ENCODE data around the gene COP1.
"Not testable (repeated sequence)": the region's sequence is repeated elsewhere in the genome, so short reads cannot be mapped to it uniquely, and the experiment has no call there.

The COP1 gene

DNA sequence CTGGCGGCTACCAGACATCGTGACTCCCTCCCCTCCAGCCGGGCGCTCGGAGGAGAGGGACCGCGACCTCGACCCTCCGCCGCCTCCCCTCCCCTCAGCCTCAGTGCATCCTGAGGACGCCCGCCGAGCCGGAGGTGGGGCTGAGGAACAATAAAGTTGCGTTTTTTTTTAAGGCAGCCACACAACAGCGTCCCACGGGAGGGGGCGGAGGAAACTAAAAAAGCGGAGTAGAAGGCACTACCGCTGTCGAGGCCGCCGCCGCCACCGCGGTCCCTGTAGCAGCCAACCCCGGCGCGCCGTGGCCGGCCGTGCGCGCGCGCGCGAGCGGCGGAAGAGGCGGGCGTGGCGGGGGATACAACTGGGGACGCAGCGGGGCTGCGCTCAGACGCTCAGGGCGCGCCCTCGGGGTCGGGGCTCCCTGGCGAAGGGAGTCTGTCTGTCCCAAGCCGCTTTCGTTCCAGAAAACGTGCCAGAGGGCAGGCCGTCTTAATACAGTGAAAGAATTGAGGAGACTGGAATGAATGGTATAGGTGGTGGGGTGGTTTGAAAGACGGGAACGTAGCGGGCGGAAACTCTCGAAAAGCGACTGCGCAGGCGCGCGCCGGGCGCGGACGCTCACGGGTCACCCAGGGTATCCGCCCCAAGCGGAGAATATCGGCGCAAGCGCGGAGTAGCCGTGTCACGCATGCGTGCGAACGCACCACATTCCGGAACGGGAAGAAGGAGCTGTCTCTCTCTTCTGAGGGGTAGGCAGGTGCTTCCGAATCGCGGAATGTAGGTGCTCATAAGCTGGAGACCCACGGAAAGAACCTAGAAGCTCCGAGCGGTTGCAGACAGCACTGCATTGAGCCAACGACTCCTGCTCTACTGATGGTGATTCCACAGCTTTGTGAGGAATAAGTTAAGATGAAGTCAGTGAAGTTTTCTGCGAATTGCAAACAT, at the start of gene COP1:
Gene COP1, minus strand, starts transcription at position 326 of the 942 bp plus-strand sequence. Its CDS starts 308 bp downstream, at position 18.
- peak; percentile 84 to 93 (median 89) for DNase-seq (ENCODE audit: low read depth in 2 of 3, low spot score in 2 of 3)

DNA sequence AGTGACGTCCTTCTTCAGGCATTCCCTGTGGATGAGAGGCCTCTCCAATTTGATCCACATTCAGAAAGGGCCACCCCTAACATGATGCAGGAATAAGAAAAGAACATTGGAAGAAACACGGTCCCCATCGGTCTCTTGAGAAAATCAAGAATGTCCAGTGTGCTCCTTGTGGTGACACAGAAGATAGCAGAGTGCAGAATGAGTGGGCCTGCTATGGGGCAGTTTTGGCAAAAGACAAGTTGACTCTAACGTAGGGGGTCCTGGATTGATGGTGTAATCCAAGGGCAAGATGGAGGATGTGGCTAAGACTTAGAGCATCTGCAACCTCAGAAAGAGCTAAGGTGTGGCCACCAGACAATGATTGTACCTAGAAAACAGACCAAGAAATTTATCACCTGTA, 45.1 kb upstream of the COP1 start:
- no peak for DNase-seq (ENCODE audit: low read depth in 2 of 3, low spot score in 2 of 3)

DNA sequence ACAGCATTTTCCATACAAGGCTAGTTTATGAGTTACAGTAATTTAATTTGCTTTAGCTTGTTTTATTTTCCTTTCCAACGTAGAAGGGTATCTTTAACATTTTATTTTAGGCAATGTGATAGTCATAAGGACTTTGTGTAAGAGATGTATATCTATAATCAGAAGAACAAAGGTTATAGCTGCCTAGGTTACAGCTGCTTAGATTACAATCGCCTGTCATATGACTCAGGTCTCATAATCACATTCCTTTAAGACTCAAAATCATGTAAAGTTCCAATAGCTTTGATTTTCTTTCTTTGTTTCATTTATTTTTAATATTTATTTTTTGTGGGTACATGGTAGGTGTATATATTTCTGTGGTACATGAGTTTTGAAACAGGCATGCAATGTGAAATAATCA, 37.8 kb upstream of the COP1 start:
- no peak for DNase-seq (ENCODE audit: low read depth in 2 of 3, low spot score in 2 of 3)

DNA sequence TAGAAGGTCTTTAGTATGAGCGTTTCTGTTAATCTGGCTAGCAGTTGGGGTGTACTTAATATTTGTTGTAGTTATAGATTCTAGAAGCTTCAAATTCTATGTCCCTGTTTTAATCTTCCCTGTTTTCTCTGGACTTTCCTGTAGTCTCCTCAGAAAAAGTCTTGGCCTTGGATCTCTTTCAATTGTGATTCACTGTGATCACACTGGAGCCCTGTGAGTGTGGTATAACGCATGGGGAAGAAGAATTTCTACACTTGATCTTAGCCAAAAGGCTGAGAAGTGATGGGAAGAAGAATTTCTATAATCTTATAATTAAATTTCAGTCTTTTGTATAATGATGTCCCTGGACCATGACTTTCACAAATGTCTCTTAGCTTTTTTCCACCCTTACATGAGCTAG, 36.7 kb upstream of the COP1 start:
- no peak for DNase-seq (ENCODE audit: low read depth in 2 of 3, low spot score in 2 of 3)

DNA sequence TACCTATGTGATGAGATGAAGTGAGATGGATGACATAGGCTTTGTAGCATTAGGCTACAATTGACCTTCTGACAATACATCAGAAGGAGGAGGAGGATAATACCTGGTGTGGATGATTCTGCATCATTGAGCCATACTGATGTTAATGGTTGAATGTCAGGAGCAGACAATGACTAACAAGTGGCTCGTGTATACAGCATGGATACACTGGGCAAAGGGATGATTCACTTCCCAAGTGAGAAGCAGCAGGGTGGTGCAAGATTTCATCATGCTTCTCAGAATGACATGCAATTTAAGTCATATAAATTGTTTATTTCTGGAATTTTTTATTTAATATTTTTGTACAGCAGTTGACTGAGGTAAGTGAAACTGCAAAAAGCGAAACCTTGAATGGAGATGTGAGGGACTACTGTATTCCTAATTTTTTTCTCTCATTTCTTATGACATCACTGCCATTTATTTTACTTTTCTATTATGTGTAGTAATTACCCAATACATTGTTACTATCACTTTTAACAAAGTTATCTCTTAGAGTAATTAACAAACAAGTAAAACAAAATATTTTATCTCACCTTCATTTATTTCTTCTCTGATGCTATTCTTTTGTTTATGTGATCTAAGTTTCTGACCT, 34.4 kb upstream of the COP1 start:
- DNase-seq (ENCODE audit: low read depth in 2 of 3, low spot score in 2 of 3): no peak

DNA sequence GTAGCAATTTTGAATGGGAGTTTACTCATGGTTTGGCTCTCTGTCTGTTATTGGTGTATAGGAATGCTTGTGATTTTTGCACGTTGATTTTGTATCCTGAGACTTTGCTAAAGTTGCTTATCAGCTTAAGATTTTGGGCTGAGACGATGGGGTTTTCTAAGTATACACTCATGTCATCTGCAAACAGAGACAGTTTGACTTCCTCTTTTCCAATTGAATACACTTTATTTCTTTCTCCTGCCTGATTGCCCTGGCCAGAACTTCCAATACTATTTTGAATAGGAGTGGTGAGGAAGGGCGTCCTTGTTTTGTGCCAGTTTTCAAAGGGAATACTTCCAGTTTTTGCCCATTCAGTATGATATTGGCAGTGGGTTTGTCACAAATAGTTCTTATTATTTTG, 26.6 kb upstream of the COP1 start:
- not testable (repeated sequence) for DNase-seq (ENCODE audit: low read depth in 2 of 3, low spot score in 2 of 3)

DNA sequence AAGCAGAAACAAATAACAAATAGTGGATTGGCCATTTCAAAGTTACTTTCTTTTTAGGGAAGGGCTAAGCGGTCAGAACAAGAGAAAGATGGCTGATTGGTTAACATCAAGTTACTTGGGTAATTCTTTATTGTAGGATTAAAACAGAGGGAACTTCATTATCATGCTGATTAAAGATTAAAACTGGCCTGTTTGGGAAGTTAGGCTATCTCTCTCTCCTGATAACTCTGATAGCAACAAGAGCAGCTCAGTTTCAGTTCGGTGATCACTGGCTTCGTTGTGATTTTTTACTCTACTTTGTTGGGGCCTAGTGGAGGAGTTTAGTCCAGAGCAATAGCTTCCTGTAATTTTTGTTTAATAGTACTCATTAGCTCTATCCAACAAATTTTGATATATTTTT, 20.5 kb upstream of the COP1 start:
- DNase-seq (ENCODE audit: low read depth in 2 of 3, low spot score in 2 of 3): no peak

DNA sequence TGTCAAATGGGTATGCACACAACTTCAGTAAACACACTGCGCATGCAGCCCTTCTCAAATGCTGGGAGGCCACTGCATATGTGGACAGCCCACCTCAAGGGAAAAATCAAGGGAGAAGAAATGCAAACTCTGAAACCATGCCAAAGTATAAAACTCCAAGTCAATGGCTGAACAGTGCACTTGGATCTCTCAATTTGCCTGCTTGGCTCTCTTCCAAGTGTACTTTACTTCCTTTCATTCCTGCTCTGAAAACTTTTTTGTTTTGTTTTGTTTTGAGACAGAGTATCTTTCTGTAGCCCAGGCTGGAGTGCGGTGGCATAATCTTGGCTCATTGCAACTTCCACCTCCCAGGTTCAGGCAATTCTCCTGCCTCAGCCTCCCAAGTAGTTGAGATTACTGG, 18.8 kb upstream of the COP1 start:
- no peak for DNase-seq (ENCODE audit: low read depth in 2 of 3, low spot score in 2 of 3)

DNA sequence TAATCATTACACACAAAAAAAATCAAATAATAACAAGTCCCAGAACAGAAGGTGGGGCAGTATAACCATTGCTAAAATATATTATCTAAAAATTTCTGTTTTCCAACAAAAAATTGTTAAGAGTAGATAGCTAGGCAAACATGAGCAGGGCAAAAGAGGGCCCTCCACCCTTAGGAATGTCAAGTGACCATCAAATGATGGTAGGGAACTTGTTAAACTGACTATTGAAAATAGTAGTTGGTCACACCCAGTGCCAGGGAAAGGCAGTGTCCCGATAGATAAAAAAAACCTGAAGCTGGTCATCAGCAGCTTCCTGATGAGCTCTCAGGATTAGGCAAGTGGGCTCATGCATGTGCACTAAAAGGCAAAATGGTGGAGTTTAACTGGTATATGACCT, 18.4 kb upstream of the COP1 start:
- DNase-seq (ENCODE audit: low read depth in 2 of 3, low spot score in 2 of 3): no peak

DNA sequence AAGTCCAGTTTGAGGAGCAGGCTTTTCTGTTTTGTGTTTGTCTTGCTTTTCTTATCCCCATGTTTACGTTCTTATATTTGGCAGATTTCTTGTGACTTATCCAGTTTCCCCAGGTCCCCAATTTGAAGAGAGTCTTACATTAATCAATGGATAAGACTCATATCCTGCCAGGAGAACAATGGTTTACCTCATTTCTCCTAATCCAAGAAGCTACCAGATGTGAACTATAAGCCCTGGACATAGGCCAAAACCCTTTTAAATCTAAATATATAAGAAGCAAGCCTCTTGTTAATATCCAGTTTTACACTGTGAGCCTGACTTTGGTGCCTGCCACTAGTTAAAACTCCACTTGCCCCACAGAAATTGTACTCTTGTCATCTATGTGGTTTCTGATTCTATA, 15.1 kb upstream of the COP1 start:
- DNase-seq (ENCODE audit: low read depth in 2 of 3, low spot score in 2 of 3): no peak

DNA sequence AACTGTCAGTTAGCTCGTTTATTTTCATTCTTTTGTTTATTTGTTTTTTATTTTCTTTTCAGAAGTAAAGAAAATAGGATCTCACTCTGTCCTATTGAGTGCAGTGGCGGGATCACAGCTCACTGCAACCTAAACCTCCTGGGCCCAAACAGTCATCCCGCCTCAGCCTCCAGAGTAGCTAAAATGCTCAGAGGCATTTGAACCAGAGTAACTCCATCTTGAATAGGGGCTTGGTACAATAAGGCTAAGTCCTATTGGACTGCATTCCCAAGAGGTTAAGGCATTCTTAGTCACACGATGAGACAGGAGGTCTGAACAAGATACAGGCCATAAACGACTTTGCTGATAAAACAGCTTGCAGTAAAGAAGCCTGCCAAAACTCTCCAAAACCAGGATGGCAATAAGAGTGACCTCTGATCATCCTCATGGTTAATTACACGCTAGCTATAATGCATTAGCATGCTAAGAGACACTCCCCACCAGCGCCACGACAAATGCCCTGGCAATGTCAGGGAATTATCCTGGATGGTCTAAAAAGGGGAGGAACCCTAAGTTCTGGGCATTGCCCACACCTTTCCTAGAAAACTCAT, 13.1 kb upstream of the COP1 start:
- DNase-seq (ENCODE audit: low read depth in 2 of 3, low spot score in 2 of 3): no peak

DNA sequence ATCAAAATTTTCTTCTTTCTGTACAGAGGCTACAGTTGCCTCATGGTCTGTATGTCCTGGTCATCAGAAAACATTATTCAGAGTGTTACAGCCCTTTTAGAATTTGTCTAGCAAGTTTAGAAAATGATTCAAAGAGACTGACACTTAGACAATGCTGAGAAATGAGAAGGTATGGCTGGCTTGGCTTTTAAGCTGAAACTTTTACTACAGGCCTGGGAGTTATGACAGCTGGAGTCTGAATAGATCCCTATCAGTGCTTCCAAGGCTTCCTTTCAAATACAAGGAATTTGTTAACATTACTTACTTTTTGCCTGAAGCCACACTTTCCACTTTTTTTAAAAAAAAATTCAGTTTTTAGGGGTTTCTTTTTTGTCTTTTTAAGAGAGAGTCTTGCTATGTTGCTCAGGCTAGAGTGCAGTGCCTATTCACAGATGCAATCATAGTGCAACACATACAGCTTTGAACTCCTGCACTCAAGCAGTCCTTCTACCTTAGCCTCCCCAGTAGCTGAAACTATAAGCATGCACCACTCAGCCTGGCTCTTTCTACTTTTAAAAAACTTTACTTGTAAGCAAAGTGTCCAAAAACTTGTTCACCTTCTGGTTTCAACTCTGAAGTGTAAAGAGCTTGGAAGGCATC, 10.5 kb upstream of the COP1 start:
- no peak for DNase-seq (ENCODE audit: low read depth in 2 of 3, low spot score in 2 of 3)

DNA sequence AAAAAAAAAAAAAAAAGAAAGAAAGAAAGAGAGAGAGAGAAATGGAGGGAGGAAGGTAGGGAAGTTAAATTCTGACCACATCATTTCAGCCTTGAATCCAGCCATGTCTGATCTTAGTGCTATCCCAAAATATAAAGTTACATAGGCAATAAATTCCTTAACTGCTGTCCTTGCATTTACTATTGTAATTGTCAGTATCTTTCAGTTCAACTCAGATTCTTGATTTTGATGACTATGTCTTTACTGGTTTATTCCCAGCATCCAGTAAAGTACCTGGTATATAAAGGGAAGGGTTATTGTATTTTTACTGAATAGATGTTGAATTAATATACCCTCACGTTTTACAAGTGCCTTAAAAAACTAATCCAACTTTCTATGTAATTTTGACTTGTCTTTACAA, 8.9 kb upstream of the COP1 start:
- DNase-seq (ENCODE audit: low read depth in 2 of 3, low spot score in 2 of 3): no peak

DNA sequence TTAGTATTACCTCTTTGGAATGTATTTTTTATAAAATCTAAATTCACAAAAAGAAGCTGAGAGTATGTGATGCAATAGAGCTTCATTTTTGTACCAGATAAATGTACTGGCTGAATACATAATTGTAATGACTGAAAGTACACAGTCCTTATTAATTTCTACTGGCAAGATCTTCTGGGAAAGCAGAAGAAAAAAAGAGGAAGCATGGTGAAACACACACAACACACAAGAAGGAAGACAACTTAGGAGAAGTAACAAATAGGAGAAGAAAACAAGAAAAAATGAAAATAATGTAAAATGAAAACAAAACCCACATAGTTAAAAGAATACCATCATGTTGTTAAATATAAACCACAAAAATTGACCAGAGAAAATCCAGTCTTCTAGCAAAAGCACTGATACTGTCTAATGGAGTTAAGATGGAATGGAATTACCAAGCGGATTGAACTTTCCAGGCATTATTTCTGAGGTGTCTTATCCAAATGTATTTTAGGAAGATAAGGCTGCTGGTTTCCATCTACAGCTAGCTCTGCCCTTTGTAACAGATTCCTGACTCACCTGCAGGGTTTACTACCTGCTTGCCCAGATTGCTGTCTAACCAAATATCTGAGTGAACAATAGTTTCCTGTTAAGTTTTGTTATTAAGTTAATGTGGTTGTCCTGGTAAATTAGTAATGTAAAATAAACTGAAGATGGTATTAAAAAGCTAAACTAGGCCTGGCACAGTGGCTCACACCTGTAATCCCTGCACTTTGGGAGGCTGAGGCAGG, 4.5 kb upstream of the COP1 start:
- no peak for DNase-seq (ENCODE audit: low read depth in 2 of 3, low spot score in 2 of 3)

DNA sequence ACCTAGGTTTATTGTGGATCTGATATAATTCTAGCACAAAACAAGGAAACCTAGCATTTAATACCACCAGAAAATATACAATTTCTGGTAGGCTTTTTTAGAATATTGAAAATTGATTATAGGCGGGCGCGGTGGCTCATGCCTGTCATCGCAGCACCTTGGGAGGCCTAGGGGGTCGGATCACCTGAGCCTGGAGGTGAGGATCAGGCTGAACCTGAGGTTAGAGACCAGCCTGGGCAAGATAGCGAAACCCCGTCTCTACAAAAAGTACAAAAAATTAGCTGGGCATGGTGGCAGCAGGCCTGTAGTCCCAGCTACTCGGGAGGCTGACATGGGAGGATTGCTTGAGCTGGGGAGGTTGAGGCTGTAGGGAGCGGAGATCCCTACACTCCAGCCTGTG, 948 bp upstream of the COP1 start:
- DNase-seq (ENCODE audit: low read depth in 2 of 3, low spot score in 2 of 3): no peak

DNA sequence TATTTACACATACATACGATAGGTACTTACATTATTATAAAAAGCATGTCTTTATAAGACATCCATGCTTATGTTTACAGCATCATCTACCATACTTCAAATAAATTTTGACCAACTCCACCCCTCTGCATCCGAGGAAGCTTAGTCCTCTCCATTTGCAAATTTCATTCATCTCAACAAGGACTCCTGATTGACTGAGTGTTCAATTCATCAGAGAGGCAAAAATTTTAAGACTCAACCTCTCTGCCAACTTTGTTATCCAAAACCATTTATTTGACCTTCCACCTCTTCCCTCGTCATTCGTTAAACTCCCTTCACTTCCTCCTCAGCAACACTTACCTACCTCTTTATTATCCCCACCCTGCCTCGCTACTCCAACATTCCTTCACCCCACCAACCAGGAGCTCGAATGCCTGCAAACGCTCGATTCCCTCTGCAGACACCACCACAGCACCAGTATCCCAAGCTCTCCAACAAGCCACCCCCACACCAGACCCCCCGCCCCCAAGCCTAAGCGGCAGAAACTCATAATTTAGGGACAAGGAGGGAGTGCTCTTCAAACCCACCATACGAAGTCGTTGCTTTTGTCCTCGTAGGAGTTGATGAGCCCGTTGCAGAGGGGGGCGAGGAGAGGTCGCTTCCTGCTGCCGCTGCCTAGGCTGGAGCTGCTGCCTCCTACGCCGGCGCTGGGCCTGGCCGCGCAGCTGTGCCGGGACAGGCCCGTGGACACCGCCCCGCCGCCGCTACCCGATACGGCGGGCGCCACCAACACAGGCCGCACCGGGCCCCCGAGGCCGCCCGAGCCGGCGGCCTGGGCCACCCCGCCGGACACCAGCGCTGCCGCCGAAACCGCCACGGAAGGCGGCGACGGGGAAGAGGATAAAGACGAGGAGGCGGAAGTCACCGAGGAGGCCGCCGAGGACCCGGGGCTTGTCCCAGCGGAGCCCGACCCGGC, 803 bp downstream of the COP1 start:
- DNase-seq (ENCODE audit: low read depth in 2 of 3, low spot score in 2 of 3): peak; percentile 5 to 21 (median 17)

DNA sequence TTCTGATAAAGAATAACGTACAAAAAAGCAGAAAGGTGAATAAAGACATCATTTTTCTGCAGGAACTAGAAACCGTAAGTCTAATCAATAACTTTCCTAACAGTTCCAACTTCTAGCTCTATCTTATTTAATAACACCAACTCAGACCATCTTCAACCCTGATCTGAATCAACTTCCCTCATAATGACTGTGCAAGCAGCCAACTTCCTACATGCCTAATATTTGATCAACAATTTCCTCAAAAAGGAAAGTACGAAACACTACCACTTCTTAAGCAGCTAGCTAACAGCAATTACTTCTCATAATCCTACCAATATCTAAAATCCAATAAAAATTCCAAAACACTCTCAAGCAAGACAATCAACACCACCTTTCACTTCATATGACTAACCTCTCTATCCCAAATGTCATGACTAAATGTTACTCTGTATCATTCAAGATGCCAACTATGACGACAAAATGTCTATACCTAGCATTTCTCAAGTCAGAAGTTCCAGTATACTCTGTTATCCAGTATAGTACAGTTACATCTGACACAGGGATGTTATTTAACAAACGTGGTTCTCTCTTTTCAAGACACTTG, 1.7 kb downstream of the COP1 start:
- DNase-seq (ENCODE audit: low read depth in 2 of 3, low spot score in 2 of 3): no peak

DNA sequence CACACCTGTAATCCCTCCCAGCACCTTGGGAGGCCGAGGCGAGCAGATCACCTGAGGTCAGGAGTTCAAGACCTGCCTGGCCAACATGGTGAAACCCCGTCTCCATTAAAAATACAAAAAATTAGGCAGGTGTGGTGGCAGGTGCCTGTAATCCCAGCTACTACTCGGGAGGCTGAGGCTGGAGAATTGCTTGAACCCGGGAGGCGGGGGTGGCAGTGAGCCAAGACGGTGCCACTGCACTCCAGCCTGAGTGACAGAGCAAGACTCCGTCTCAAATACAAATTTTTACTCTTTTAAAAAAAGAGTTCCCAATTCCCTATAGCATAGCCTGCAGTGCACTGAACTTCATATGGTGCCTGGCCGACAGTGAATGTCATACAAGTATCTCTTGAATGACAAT, 2.4 kb downstream of the COP1 start:
- not testable (repeated sequence) for DNase-seq (ENCODE audit: low read depth in 2 of 3, low spot score in 2 of 3)

DNA sequence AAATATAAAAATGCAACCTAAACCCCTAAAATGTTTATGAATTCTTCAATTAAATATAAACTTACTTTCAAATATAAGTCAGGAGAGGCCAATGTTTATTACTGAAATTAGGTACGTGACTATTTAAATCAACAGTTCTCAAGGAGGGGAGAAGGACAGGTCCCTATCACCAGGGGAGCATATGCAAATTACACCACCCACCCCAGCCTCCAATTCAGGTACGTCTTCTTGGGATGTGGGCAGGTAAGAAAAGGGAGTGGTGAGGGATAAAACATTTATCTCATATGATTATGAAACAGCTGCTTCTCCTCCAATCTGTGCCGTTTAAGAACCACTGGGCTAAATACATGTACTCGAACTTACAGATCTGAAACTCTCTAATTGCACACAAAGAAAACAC, 3.4 kb downstream of the COP1 start:
- no peak for DNase-seq (ENCODE audit: low read depth in 2 of 3, low spot score in 2 of 3)

Data from activated CD8-positive, alpha-beta memory T cell treated with anti-CD3 and anti-CD28 coated beads for 48 hours (primary cell).